ENCODE data around the gene PTPRCAP.
"Not testable (repeated sequence)": the region's sequence is repeated elsewhere in the genome, so short reads cannot be mapped to it uniquely, and the experiment has no call there.

Gene PTPRCAP

DNA sequence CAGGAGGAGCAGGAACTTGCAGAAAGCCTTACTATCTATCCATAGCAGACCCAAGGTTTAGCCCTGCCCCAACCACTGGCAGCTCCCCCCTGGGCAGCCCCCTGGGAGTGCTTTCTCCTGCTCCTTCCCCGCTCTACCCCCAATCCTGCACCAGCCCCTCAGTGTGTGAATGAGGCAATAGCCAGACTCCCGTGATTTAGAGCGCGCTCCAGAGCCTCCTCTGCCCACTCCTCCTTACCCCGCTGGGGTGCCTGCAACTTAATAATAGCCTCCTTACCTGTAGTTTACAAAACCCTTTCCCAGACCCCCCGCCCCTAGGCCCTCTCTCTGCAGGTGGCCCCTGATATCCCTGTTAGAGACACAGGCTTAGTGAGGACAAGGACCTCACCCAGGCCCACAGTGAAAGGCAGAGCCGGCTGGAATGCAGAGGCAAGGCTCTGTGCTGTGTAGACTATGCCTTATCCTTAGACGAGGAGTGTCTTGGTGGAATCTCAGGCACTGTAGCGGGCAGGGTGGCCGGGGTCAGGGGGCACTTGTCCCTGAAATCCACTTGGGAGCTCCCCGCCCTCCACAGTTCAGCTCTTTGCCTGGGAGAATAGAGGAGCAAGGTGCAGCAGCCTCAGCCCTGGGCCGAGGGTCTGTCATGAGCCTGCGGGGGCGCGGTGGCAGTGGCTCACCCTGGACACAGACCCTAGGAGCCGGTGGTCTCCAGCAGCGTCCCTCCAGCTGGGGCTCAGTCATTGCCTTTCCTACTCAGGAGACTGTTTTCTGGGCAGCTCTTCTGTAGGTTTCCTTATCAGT, 26.3 kb downstream of the PTPRCAP start:
- in situ Hi-C loops (cut with HindIII; ENCODE audit: low sequenced_read_pairs) = no loop called here

GRCh38 chr11:67410369-67410831, 27.1 kb downstream of the PTPRCAP start:
- in situ Hi-C loops (cut with HindIII; ENCODE audit: low sequenced_read_pairs) = no loop called here

GRCh38 chr11:67409781-67410368, 27.6 kb downstream of the PTPRCAP start:
- in situ Hi-C loops (cut with HindIII; ENCODE audit: low sequenced_read_pairs) = no loop called here

- in situ Hi-C loops (cut with HindIII; ENCODE audit: low sequenced_read_pairs) = no loop called here
Measured at GRCh38 chr11:67409261-67409666, 28.2 kb downstream of the PTPRCAP start.

DNA sequence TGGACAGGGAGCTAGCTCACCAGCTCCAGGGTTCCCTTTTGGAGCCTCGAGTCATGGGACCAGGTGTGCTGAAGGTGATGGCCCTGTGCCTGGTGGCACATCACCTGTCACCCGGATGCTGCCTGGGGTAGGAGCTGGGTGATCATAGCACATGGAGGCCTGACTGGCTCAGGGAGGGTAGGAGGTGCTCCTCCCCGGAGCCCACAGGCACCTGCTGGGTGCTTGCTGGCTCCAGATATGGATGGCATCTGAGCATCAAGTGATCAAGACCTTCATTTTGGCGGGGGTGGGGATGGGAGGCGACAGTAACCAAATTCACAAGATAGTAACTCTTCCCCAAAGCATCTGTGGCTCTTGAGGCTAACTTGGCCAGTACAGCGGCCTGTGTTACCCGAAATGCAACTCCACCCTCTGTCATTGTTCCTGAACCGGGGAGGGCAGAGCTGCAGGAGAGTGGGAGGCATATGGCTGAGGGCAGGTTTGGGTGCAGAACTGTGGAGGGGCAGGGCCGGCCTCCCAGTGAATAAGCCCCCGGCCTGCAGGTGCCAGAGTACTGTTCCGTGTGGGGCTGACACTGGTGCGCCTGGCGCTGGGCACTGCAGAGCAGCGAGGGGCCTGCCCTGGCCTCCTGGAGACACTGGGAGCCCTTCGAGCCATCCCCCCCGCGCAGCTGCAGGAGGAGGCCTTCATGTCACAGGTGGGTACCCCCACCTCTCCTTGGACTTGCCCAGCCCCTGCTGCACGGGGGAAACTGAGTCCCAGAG, 28.9 kb downstream of the PTPRCAP start:
- in situ Hi-C loops (cut with HindIII; ENCODE audit: low sequenced_read_pairs) = no loop called here

- in situ Hi-C loops (cut with HindIII; ENCODE audit: low sequenced_read_pairs) = no loop called here
Measured at GRCh38 chr11:67407688-67408163, 29.8 kb downstream of the PTPRCAP start.

DNA sequence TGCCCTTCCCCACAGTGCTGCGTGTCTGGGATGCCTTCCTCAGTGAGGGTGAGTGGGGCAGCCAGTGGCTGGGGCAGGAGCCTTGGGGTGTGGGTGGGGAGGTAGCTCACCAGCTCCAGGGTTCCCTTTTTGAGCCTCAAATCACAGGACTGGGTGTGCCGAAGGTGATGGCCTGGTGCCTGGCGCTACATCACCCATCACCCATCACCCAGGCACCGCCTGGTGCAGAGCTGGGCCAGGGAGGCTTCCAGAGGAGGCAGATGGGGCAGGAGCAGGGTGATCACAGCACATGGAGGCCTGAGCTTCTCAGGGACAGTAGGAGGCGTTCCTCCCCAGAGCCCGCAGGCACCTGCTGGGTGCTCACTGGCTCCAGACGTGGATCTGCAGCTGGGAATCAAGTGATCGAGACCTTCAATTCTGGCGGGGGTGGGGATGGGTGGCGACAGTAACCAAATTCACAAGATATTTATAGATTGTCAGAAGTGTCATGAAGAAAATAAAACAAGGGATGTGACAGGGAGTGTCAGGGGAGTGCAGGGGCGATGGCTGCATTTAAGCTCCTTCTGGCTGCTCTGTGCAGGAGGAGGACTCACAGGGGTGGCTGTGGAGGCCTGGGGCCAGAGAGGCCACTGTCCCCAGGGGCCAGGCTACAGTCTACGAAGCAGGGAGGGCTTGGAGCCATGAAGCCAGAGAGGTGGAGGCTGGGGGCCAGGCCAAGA, 30.4 kb downstream of the PTPRCAP start:
- in situ Hi-C loops (cut with HindIII; ENCODE audit: low sequenced_read_pairs) = no loop called here

- in situ Hi-C loops (cut with HindIII; ENCODE audit: low sequenced_read_pairs) = no loop called here
Measured at GRCh38 chr11:67406420-67406968, 31.0 kb downstream of the PTPRCAP start.

DNA sequence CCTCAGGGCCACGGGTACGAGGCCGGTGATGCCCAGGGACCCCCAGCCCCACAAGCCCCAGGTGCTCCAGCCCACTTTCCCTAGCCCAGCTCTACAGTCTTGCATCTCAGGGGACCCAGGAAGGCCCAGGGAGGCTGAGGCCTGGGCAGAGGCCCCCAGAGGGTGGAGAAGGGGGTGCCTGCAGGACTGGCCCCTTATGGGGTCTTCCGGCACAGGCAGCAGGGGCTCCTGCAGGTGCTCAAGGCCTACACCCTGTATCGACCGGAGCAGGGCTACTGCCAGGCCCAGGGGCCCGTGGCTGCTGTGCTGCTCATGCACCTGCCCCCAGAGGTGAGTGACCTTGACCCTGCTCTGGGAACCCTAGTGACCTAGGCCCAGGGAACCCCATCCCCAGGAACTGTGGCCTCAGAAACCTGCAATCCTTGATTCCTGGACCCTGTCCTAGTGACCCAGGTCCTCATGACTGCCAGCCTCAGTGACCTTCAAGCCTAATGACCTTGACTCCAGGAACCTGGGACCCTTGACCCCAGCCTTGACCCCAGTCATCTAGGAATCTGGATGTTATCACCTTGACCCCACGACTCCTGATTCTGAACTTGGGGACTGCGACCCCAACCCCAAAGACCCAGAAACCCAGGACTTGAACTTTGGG, 31.7 kb downstream of the PTPRCAP start:
- in situ Hi-C loops (cut with HindIII; ENCODE audit: low sequenced_read_pairs) = no loop called here

GRCh38 chr11:67405196-67405567, 32.3 kb downstream of the PTPRCAP start:
- in situ Hi-C loops (cut with HindIII; ENCODE audit: low sequenced_read_pairs) = no loop called here

DNA sequence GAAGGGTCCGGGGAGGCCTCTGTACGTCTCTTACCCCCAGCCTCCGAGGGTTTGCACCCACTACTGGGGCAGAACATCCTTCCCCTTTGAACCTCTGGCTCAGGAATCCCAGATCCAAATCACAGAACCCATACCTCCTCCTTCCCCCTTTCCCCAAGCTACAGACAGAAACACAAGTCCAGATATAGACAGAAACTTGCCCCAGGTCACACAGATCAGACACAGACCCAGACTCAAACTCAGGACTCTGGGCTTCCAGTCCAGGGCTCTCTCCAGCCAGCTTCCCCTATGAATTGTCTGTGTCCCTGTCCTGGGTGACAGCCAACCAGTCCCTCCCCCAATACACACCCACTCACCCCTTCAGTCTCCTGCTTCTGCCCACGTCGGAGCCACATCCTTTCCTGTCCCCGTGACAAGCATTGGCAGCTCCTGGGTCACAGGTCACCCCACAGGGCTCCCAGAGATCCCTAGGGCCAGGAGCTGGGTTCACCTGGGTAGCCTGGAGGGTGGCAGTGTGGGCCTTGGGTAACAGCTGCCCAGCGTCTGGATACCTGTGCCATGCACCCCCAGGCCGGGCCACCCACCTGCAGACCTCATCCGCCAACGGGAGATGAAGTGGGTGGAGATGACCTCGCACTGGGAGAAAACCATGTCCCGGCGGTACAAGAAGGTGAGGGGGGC, 32.8 kb downstream of the PTPRCAP start:
- in situ Hi-C loops (cut with HindIII; ENCODE audit: low sequenced_read_pairs) = no loop called here

DNA sequence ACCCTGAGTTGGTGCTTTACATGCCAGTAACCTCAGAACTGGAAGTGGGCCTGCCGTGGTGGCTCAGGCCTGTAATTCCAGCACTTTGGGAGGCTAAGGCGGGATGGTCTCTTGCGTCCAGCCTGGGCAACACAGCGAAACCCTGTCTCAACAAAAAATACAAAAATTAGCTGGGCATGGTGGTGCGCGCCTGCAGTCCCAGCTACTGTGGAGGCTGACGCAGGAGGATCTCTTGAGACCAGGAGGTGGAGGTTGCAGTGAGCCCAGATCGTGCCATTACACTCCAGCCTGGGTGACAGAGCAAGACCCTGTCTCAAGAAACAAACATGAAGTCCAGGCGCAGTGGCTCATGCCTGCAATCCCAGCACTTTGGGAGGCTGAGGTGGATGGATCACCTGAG, 34.4 kb downstream of the PTPRCAP start:
- in situ Hi-C loops (cut with HindIII; ENCODE audit: low sequenced_read_pairs) = not testable (repeated sequence)

- in situ Hi-C loops (cut with HindIII; ENCODE audit: low sequenced_read_pairs) = not testable (repeated sequence)
Measured at GRCh38 chr11:67402192-67402839, 35.2 kb downstream of the PTPRCAP start.

- in situ Hi-C loops (cut with HindIII; ENCODE audit: low sequenced_read_pairs) = no loop called here
Measured at GRCh38 chr11:67401495-67402191, 35.8 kb downstream of the PTPRCAP start, which contains the start of gene PPP1CA. PPP1CA (minus strand) TSS chr11:67401858; CDS start chr11:67401782, 76 bp downstream.

DNA sequence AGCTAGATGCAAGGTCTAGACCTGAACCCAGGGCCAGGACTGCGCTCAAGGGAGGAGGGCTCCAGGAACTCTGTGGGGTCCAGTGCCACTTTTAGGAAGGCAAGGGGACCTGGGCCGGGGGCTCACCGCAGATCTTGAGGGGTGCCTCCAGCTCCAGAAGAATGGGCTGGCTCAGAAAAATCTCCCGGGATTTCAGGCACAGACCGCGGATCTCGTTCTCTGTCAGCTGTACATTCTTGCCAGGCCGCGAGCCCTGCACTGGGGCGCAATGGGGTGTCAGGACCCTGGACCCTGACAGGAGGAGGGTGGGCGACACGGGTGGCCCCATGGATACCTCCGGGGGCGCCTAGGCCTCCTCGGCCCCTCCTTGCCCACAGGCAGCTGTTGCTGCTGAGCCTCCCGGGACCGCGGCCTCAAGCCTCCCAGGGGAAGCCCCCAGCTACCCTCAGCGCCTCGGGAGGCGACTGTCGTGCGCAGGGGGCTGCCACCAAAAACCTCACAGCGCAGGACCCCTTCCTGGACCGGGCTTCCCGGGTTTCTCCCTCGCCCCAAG, 36.5 kb downstream of the PTPRCAP start:
- in situ Hi-C loops (cut with HindIII; ENCODE audit: low sequenced_read_pairs) = no loop called here

DNA sequence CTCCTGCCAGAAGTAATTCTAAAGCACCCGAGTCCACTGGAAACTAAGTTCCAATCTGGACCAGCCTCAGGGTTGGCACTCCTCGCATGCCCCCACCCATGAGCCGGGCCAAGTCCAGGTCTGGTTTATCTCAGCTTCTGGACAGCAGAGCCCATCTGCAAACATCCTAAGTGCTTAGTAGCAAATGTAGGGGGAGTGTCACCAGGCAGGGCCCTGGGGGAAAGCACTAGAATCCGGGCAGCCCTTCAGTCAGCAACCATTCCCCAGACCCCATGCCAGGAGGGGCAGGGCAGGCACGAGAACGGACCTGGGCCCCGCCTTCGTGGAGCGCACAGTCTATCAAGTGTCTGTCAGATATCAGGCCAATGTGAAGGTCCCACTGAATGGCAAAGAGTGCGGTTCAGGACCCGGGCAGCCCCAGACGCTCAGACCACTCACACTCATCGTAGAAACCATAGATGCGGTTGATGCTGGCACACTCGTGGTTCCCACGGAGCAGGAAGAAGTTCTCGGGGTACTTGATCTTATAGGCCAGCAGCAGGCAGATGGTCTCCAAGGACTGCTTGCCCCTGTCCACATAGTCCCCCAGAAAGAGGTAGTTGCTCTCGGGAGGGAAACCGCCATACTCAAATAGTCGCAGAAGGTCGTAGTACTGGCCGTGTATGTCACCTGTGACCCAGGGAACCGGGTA, 37.1 kb downstream of the PTPRCAP start:
- in situ Hi-C loops (cut with HindIII; ENCODE audit: low sequenced_read_pairs) = no loop called here

Measured in DLD1 (cell line).